Erythroblast (primary cell): ENCODE results near the gene TSPOAP1.

Experiments
- DNase-seq, 2 experiments: peaks; one replicate each; lab custom pipeline; 2025; lab: John Stamatoyannopoulos, UW
- GATA1 ChIP-seq: IDR thresholded peaks from 2 replicates; pipeline ENCODE4 v1.6.1; 2011; ENCODE audit warnings: low read depth, mild to moderate bottlenecking, control low read depth, low read length, moderate library complexity
- POLR2A ChIP-seq: IDR thresholded peaks from 2 replicates; pipeline ENCODE4 v1.6.1; 2011; ENCODE audit warnings: mild to moderate bottlenecking, low read length

Gene TSPOAP1

GRCh38 chr17:58268774-58269556 is 59.6 kb downstream of the TSPOAP1 start:
- no peak for DNase-seq
- TF ChIP-seq GATA1 (no peak), POLR2A (no peak)

DNA sequence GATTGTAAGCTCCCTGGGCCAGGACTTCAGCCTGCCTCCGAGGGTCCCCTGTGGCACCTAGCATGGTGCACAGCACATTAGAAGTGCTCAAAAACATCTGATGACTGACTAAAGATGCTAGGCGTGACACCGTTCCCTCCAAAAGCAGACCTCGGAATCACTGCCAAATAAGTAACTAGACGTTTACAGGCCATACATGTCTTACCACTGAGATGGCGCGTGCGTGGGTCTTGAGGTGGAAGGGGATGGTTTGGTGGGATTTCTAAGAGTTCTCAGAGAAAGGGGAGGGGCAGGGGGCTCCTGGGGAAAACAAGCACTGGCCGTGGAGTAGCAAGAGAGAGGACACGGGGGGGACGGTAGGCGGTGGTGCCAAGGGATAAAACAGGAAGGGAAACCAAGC is 60.3 kb downstream of the TSPOAP1 start:
- no peak for TF ChIP-seq GATA1
- TF ChIP-seq POLR2A: no peak
- no peak for DNase-seq

- DNase-seq: no peak
- TF ChIP-seq POLR2A: no peak
- TF ChIP-seq GATA1: no peak
These were observed 61.0 kb downstream of the TSPOAP1 start for GRCh38 chr17:58267347-58268324.

DNA sequence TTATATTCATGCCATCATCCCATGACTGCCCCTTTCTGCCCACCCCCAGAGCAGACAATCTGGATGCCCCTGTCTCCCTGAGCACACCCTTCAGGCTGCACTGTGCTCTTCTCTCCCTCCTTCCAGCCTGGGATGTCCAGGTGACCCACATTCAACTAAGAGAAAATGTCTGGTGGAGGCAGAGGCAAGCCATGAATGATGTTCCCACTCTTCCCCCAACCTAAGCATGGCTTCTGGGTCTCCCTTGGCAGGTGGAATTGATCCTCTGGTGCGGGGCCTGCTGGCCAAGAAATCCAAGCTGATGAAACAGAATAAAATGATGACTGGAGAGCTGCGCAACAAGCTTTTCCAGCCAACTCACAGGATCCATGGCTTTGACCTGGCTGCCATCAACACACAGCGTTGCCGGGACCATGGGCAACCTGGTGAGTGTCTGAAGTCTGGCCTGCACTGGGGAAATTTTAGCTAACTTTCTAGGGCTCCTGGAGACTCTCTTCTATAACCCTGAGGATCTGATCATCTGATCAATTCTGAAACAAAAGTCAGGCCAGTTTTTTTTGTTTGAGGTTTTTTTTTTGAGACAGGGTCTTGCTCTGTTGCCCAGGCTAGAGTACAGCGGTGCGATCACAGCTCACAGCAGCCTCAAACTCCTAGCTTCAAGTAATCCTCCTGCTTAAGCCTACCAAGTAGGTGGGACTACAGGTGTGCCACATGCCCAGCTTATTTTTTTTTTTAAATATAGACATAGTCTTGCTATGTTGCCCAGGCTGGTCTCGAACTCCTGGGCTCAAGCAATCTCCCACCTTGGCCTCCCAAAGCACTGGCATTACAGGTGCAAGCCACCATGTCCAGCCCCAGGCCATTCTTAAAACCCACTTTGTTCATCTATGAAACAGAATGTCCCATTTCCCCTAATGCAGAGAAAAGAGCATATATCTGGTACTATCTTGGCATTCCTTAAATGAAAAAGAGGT is 62.4 kb downstream of the TSPOAP1 start:
- no peak for DNase-seq
- no peak for TF ChIP-seq GATA1
- TF ChIP-seq POLR2A: no peak

GRCh38 chr17:58265271-58265670 is 63.3 kb downstream of the TSPOAP1 start:
- no peak for DNase-seq

DNA sequence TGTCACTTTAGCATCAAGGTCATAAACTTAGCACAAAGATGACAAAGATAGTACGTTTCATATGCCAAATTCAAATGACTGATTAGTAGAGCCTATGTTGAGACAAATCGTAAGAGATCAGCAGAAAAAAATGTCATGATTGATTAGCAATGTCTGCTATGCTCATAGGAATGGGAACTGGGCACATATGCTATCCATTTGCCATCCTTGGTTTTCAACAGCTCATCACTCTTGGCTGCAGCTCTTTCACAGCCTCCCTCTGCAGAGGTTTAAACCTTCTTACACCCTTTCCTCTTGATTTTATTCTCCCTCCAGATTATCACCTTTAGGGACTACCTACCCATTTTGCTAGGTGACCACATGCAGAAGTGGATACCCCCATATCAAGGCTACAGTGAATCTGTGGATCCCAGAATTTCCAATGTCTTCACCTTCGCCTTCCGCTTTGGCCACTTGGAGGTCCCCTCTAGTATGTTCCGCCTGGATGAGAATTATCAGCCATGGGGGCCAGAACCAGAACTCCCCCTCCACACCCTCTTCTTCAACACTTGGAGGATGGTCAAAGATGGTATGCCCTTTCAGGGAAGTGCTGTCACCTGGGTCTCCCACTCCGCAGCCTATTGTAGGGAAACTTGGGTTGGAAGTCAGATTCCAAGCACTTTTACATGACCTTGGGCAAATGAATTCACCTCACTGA is 64.0 kb downstream of the TSPOAP1 start:
- TF ChIP-seq GATA1: no peak
- no peak for TF ChIP-seq POLR2A
- no peak for DNase-seq

More at GRCh38 chr17:58265271-58265670, 63.3 kb downstream of the TSPOAP1 start:
- TF ChIP-seq POLR2A (no peak), GATA1 (no peak)

DNA sequence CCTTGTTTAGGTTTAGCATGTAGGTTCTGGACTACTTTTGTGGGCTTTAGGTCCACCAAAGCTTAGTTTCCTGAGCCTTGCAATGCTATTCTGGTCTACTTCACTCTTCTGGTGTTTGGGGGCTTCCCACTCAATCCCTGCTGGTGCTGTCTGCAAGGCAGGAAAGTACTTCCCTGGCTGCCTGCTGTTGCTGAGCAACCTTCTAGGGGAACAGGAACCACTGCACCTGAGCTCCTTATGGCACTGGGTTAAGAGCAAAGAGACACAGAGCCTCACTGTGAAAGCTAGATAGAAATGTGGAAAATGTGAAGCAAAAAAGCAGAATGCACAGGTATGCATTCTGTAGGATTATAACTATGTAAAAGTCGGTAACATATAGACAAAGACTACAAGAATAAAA is 64.8 kb downstream of the TSPOAP1 start:
- TF ChIP-seq GATA1 (no peak), POLR2A (no peak)
- DNase-seq: no peak

DNA sequence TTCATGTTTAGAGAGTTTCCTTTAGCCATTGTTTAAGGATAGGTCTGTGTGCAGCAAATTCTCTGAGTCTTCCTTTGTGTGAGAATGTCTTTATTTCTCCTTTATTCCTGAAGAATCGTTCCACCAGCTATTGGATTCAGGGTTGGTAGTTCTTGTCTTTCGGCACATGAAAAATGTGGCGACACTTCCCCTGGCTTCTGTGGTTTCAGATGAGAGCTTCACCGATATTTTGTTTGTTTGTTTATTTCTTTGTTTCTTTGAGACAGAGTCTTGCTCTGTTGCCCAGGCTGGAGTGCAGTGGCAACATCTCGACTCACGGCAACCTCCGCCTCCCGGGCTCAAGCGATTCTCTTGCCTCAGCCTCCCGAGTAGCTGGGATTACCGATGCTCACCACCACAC is 66.4 kb downstream of the TSPOAP1 start:
- TF ChIP-seq POLR2A: no peak
- TF ChIP-seq GATA1: no peak
- no peak for DNase-seq

DNA sequence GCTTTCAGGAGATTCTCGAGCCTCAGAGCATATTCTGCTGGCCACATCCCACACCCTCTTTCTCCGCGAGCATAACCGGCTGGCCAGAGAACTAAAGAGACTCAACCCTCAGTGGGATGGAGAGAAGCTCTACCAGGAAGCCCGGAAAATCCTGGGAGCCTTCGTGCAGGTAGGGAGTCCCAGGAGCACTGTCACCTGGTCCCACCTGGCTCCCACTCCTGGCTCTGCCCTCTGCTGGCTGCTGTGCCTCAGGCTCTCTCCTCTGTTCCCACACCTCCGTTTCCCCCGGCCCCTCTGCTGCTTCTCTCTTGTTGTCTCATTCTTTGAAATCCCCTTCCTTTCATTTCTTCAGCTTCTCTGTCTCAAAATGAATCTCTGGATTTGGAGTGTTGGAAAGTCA is 73.8 kb downstream of the TSPOAP1 start:
- TF ChIP-seq GATA1 (no peak), POLR2A (no peak)
- no peak for DNase-seq

- no peak for TF ChIP-seq GATA1
- no peak for TF ChIP-seq POLR2A
- no peak for DNase-seq
These were observed 75.5 kb downstream of the TSPOAP1 start for GRCh38 chr17:58253082-58253481.

DNA sequence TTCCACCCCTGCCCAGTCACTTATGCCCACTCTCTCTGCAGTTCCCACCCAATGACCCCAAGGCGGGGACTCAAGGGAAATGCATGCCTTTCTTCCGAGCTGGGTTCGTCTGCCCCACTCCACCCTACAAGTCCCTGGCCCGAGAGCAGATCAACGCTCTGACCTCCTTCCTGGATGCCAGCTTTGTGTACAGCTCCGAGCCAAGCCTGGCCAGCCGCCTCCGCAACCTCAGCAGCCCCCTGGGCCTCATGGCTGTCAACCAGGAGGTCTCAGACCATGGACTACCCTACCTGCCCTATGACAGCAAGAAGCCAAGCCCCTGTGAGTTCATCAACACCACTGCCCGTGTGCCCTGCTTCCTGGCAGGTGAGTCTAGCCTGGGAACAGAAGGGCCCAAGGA is 76.5 kb downstream of the TSPOAP1 start:
- no peak for DNase-seq
- TF ChIP-seq GATA1: no peak
- no peak for TF ChIP-seq POLR2A
